Kidney glomerular epithelial cell (primary cell): ENCODE measurements around the gene DDIAS.
A peak's percentile ranks its signal among the peaks of the same experiment; 100 is the strongest.

Experiments used
- DNase-seq: peaks from one replicate; lab custom pipeline; 2025; lab: John Stamatoyannopoulos, UW

Gene DDIAS

DNA sequence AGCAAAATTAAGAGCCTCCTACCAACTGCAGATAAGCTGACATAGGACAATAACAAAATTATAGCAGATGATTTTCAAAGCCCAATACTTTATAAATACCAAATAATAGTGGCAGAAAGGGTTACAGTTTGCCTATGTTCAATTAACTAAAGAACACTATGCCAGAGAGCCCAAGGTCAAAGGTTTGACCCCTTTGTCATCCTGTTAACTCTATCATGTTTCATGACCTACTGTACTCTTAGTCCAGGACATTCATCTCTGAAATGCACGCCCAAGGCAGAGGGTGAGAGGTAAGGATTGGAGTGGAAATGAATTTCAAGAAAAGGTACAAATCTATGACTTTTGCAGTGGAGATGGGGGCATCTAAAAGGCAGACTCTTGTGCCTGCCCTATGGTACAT is 70.6 kb downstream of the DDIAS start:
- no peak for DNase-seq

DNA sequence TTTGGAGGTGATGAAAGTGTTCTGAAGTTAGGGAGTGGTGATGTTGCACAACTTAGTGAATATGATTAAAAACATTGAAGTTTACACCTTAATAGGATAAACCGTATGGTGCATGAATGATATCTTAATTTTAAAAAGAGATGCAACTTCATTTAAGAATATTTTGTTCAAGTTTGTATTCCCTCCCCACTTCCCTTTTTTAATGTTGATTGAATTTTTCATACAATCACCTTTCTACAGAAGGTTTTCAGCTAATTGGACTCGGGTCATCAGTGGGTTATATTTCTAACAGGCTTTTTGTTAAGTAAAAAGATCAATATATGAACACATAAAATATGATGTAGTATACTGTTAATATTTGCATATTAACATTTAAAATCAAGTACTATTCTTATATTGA is 72.6 kb downstream of the DDIAS start:
- no peak for DNase-seq

DNA sequence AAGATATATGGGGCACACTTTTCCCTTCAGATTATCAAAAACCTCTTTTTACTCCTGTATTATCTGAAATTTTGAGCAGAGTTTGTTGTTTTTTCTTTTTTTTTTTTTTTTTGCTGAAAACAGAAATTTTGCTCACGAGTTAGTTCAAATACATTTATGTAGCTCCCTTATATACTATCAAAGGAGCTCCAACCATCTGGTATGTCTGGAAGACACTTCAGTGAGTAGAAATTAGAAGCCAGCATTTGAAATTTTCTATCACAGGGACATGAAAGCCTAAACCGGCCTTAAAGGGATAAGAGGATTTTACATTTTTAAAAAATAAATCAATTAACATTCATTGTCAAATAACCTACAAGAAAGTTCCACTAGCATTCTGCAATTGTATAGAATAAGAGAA is 73.3 kb downstream of the DDIAS start:
- DNase-seq = no peak

DNA sequence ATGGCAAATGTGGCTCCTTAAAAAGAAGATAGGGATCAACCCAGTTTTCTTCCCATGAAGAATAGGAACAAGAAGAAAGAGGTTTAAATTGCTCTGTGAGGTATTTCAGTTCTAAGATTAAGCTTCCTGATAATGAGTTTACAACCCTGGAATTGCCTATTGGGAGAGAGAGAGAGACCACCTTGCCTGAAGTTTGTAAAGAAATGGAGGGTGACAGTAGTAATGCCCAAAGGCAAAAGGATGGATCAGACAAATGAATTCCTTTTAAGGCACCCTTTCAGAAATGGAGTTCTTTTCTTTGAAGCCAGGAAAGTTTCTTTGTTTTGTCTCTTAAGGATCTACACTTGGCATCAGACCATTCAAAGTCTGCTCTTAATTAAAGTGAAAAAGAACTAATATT is 74.3 kb downstream of the DDIAS start:
- no peak for DNase-seq

DNA sequence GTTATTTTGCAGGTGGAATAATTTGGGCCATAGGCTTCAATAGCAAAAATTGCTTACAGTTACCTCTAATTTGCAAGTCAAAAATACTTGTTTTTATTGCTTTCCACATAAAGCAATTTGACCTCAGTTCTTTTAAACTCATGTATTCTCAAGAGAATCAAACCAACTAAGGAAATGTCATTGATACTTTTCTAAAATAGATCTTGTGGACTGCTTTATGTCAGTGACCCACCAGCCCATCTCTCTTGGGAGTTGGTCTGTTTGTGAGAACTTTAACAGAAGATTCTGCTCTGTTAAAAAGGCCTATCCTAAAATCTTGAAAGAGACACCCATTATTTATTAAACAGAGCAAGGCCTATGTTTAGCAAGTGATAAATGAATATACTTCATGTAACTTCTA is 75.2 kb downstream of the DDIAS start:
- no peak for DNase-seq

DNA sequence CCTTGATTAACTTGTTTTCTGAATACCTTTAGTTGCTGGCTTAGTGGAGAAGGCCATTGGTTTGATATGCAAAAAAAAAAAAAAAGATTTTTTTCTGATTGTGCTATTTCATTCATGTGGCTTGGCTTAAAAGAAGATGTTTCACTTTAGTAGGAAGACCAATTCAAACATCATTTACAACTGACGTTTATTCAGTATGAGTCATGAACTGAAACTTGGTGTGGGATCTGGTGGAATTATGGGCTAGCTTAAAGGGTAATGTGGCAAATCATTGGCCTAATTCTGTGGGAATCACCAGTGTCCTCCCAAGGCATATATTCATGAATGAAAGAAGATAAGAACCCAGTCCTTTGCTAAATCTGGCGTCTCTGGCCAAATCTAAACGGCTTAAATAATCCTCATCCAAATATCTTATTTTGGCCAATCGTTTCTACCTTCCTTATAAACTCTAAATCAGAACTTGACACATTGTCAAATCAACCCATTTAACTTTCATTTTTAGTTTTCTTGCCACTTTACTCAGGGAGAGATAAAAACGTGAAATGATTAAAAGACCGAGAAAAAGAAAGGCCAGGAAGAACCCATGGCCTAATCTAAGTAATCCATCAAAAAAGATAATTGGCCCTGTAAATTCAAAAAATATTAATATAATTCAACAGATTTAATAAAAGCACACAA is 77.0 kb downstream of the DDIAS start:
- DNase-seq = peak; percentile 50

DNA sequence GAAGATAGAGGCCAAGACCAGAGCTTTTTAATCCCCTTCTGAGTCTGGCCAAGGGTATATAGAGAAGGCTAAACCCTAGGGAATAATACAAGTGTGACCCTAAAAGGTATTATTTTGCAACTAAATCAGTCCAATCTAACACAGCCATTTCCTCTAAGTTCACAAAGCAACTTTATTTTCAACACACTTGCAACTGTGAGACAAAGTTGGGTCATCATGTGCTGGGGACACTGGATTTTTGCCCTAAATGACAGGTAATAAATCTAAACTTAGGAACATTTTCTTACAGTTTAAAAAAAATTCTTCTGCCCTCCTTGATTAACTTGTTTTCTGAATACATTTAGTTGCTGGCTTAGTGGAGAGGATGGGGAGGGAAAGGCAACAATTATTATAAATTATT is 78.3 kb downstream of the DDIAS start:
- DNase-seq = no peak

DNA sequence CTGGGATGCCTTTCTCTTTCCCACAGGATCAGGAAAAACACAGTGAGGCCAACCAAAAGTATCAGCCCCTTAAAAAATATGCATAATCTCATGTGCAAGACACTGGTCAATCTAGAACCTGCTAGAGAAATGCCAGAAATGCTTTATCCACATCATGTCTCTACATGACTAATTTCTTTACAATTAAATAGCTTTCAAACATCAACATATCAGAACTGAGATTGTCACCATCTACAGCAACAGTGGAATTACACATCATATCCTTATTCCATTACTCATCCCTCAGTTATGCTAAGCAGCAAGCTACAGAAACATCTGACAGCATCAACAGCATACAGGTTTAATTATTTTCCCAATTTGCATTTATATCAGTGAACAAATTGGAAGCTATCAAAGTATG is 78.8 kb downstream of the DDIAS start:
- peak; percentile 76 for DNase-seq

DNA sequence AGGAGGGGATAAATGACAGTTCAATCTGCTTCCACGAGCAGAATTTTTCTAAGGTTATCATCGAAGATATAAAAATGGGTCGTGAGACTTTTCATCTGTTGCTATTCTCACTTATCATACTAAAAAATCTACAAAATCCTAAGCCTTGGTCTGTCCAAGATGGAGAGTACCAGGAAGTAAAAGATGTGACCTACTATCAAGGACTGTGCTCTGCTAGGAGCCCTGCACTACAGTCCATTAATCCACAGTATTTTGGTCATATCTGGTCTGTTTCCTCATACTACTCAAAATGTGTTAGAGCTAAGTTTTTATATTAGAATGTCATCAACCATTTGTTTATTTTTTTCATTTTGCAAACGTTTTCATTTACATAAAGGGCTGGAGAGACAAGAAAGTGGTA is 79.4 kb downstream of the DDIAS start:
- DNase-seq = no peak

DNA sequence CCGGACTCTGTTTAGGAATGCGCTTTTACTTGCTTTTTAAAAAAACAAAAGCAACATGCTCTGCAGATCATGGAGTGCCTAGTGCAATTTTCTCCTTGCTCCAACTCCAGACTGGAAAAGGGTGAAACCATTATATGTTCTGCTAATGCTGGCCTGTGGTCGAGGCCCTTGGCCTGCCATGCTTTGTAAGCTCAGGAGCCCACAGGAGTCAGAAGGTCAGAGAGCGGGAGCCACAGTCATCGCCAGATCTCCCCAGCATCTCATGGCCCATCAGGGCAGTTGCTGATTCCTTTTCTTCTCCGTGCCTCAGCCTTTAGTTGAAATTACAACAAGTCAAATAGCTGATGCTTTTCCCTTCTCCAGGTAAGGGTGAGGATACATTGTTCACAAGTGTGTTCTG is 80.3 kb downstream of the DDIAS start:
- DNase-seq = no peak
